Retinal pigment epithelial cell (primary cell): ENCODE data around the gene SCNN1A.

Experiments used
- DNase-seq: peaks from one replicate; pipeline ENCODE4 v3.0.0-alpha.2; 2010; ENCODE audit warnings: low read depth
- H3K4me3 ChIP-seq: 2 replicates; pipeline ENCODE4 v1.5.1; 2011; ENCODE audit warnings: mild to moderate bottlenecking, low read length, control low read depth, moderate library complexity
- TF ChIP-seq, protein P1 (sequence below): conservative IDR thresholded peaks from 2 replicates; pipeline ENCODE4 v1.5.1; 2011; ENCODE audit warnings: low read depth, low read length, control low read depth, inconsistent platforms

The SCNN1A gene

DNA sequence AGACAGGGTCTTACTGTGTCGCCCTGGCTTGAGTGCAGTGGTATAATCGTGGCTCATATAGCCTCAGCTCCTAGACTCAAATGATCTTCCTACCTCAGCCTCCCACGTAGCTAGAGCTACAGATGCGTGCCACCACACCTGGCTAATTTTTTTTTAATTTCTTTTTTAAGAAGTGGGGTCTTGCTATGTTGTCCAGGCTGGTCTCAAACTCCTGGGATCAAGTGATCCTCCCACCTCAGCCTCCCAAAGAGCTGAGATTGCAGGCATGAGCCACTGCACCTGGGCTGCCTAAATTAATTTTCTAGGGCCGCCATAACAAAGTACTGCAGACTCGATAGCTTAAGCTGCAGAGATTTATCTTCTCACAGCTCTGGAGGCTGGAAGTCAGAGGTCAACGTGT lies 17.7 kb upstream of the SCNN1A start:
- no peak for DNase-seq
- TF ChIP-seq, protein P1, sequence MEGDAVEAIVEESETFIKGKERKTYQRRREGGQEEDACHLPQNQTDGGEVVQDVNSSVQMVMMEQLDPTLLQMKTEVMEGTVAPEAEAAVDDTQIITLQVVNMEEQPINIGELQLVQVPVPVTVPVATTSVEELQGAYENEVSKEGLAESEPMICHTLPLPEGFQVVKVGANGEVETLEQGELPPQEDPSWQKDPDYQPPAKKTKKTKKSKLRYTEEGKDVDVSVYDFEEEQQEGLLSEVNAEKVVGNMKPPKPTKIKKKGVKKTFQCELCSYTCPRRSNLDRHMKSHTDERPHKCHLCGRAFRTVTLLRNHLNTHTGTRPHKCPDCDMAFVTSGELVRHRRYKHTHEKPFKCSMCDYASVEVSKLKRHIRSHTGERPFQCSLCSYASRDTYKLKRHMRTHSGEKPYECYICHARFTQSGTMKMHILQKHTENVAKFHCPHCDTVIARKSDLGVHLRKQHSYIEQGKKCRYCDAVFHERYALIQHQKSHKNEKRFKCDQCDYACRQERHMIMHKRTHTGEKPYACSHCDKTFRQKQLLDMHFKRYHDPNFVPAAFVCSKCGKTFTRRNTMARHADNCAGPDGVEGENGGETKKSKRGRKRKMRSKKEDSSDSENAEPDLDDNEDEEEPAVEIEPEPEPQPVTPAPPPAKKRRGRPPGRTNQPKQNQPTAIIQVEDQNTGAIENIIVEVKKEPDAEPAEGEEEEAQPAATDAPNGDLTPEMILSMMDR: no peak

DNA sequence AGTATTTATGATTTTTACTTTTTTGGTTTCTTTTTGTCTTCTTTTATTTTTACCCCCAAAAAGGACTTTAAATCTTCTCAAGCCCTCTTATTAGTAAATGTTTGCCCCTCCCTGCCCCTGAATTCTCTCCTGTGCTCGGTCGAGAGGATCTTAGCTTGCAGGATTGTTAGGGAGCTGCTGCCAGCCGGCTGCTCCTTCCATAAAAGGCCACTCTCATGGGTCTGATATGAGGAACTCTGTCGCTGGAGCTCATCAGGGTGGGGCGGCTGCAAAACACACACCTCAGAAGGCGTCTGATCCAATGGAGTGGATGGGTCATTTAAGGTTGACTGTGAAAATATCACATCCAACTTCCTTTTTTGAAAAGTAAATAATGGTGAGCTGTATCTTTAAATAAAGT lies 17.1 kb upstream of the SCNN1A start:
- DNase-seq: no peak
- TF ChIP-seq, protein P1: no peak
- H3K4me3 ChIP-seq: no peak overlapping the region

More for the DNA sequence above, 17.7 kb upstream of the SCNN1A start:
- H3K4me3 ChIP-seq: no peak overlapping the region

DNA sequence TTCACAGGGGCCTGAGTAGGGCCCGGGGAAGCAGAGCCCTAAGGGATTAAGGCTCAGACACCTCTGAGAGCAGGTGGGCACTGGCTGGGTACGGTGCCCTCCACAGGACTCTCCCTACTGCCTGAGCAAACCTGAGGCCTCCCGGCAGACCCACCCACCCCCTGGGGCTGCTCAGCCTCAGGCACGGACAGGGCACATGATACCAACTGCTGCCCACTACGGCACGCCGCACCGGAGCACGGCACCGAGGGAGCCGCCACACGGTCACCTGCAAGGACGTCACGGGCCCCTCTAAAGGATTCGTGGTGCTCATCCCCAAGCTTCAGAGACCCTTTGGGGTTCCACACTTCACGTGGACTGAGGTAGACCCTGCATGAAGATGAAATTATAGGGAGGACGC lies 15.7 kb upstream of the SCNN1A start:
- TF ChIP-seq, protein P1: no peak
- H3K4me3 ChIP-seq: no peak overlapping the region
- no peak for DNase-seq

DNA sequence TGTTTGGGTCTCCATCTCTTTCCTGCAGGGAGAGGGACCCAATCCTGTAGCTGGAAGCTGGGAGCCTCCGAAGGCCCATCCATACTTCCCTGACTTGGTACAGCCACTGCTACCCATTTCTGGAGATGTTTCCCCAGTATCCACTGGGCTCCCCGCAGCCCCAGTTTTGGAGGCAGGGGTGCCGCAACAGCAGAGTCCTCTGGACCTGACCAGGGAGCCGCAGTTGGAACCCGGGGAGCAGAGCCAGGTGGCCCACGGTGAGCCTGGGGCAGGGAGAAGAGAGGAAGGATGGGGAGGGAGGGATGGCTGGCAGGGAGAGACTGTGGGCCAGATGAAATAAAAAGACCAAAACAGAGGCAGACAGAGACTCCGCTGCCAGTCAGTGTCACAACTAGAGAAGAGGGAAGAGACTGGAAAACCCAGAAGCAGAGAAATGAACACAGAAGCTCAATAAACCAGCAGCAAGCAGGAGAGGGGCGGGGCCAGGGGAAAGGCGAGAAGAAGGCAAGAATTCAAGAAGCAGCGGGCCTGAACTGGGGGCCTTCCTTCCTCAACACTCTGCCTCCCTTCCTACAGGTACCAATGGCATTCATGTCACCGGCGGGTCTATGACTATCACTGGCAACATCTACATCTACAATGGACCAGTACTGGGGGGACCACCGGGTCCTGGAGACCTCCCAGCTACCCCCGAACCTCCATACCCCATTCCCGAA lies 14.9 kb upstream of the SCNN1A start:
- no peak for DNase-seq
- TF ChIP-seq, protein P1: no peak
- no peak overlapping the region for H3K4me3 ChIP-seq

DNA sequence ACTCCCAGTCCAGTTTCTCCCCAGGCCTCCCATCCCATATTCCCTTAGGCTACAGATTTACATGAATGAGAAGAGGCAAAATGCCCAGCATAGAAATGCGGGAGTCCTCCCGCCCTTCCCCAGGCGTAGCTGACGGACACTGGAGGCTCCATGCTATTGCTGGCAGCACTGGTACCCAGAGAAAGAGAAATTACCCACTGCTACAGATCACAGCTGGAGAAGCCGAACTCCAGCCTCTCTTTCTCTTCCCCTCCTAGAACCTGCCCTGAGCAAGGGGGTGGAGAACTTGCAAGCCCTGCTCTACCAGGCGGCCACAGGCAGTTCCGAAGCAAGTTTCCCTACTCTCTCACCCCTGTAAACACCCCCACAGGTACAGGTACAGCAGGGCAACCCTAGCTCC lies 12.2 kb upstream of the SCNN1A start:
- DNase-seq: no peak
- no peak overlapping the region for H3K4me3 ChIP-seq
- TF ChIP-seq, protein P1: no peak

DNA sequence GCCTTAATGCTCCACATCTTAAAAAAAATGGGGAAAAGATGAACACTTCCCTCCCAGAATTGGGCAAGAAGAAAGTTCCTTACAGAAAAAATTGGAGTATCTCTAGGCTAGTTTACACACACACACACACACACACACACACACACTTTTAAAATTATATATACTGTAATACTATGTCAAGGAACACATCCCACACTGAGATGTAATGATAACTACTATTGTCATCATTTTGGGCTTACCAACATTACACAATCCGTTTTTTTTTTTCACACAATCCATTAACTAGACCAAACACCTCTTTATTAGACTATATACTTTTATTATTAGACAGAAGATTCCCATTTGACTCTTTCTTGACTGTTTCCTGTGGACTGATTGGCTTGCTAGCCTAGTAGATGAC lies 11.1 kb upstream of the SCNN1A start:
- TF ChIP-seq, protein P1: no peak

DNA sequence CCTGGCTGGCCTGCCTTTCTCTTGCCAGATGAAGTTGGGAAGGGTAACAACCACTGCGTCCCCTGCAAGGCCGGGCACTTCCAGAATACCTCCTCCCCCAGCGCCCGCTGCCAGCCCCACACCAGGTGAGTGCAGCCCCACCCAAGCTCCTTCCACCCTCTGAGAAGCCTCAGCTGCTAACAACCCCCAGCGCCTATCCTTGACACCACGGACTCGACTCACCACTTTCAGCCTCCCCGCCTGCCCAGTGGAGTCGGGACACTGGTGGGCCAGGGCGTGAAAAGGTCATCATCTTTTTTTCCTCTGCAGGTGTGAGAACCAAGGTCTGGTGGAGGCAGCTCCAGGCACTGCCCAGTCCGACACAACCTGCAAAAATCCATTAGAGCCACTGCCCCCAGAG lies 10.7 kb upstream of the SCNN1A start:
- no peak overlapping the region for H3K4me3 ChIP-seq
- DNase-seq: no peak
- TF ChIP-seq, protein P1: no peak

More for the DNA sequence above, 11.1 kb upstream of the SCNN1A start:
- no peak overlapping the region for H3K4me3 ChIP-seq
- DNase-seq: no peak
